Astrocyte (in vitro differentiated cells and primary cell): ENCODE results near the gene SMAD3. TPM values are rescaled to one million over a fixed set of nuclear protein-coding genes. Genes with fewer than 3 reads are reported as not detected.
"Not testable (repeated sequence)": the region's sequence is repeated elsewhere in the genome, so short reads cannot be mapped to it uniquely, and the experiment has no call there.

Source experiments
- DNase-seq: peaks from one replicate; pipeline ENCODE4 v3.0.0-alpha.2; 2010; ENCODE audit warnings: low read depth
- FAIRE-seq: peaks from 2 replicates; lab custom pipeline; 2011; peaks lifted over from hg19 to GRCh38; lab: Jason Lieb, UNC
- H2AFZ ChIP-seq: 2 replicates; pipeline ENCODE4 v1.6.0; 2012; ENCODE audit warnings: low read depth, low read length, inconsistent platforms
- H3K27ac ChIP-seq: 2 replicates; pipeline ENCODE4 v1.5.1; 2011; ENCODE audit warnings: low read depth, low read length, inconsistent platforms
- H3K27me3 ChIP-seq: 2 replicates; pipeline ENCODE4 v1.6.0; 2011; ENCODE audit warnings: low read length, inconsistent platforms; ENCODE audit not compliant: insufficient read depth
- H3K36me3 ChIP-seq: 2 replicates; pipeline ENCODE4 v1.5.1; 2011; ENCODE audit warnings: low read length, inconsistent platforms; ENCODE audit not compliant: insufficient read depth
- H3K4me1 ChIP-seq: 2 replicates; pipeline ENCODE4 v1.5.1; 2011; ENCODE audit warnings: low read length, inconsistent platforms; ENCODE audit not compliant: insufficient read depth
- H3K4me2 ChIP-seq: 2 replicates; pipeline ENCODE4 v1.6.0; 2012; ENCODE audit warnings: low read length, inconsistent platforms
- H3K4me3 ChIP-seq: 2 replicates; pipeline ENCODE4 v1.5.1; 2011; ENCODE audit warnings: low read depth, mild to moderate bottlenecking, low read length, inconsistent platforms; ENCODE audit not compliant: insufficient read depth
- H3K79me2 ChIP-seq: 2 replicates; pipeline ENCODE4 v1.6.0; 2012; ENCODE audit warnings: mild to moderate bottlenecking, low read length, inconsistent platforms; ENCODE audit not compliant: insufficient read depth
- H3K9ac ChIP-seq: 2 replicates; pipeline ENCODE4 v1.6.0; 2012; ENCODE audit warnings: mild to moderate bottlenecking, low read length, inconsistent platforms
- H3K9me3 ChIP-seq: 2 replicates; pipeline ENCODE4 v1.5.1; 2012; ENCODE audit warnings: low read depth, mild to moderate bottlenecking, low read length, inconsistent platforms; ENCODE audit not compliant: insufficient read depth
- H4K20me1 ChIP-seq: 2 replicates; pipeline ENCODE4 v1.6.0; 2012; ENCODE audit warnings: low read length, inconsistent platforms; ENCODE audit not compliant: insufficient read depth
- H3K27ac Mint-ChIP-seq: one replicate; pipeline ENCODE4 v1.8.0; 2021; ENCODE audit warnings: mild to moderate bottlenecking, mixed read lengths; ENCODE audit not compliant: unreplicated experiment
- H3K27me3 Mint-ChIP-seq: one replicate; pipeline ENCODE4 v1.8.0; 2021; ENCODE audit warnings: low read depth, mixed read lengths; ENCODE audit not compliant: unreplicated experiment
- H3K36me3 Mint-ChIP-seq: one replicate; pipeline ENCODE4 v1.8.0; 2021; ENCODE audit warnings: low read depth, mixed read lengths; ENCODE audit not compliant: unreplicated experiment
- H3K4me1 Mint-ChIP-seq: one replicate; pipeline ENCODE4 v1.8.0; 2021; ENCODE audit warnings: low read depth, mixed read lengths; ENCODE audit not compliant: unreplicated experiment
- H3K4me3 Mint-ChIP-seq: one replicate; pipeline ENCODE4 v1.8.0; 2021; ENCODE audit warnings: mild to moderate bottlenecking, moderate library complexity, mixed read lengths; ENCODE audit not compliant: unreplicated experiment
- H3K9me3 Mint-ChIP-seq: one replicate; pipeline ENCODE4 v1.8.0; 2021; ENCODE audit warnings: mild to moderate bottlenecking, mixed read lengths; ENCODE audit not compliant: unreplicated experiment
- CTCF ChIP-seq: IDR thresholded peaks from 2 replicates; pipeline ENCODE4 v1.5.1; 2011; ENCODE audit warnings: low read depth, mild to moderate bottlenecking, inconsistent platforms, low read length, moderate library complexity; ENCODE audit not compliant: insufficient read depth
- EZH2 ChIP-seq: IDR thresholded peaks from 2 replicates; pipeline ENCODE4 v1.6.1; 2012; ENCODE audit warnings: mild to moderate bottlenecking, low read length, inconsistent platforms; ENCODE audit not compliant: insufficient read depth
- total RNA-seq: library from RNA; stranded (reverse); gene quantifications from 2 replicates; pipeline ENCODE4 v1.2.1, GENCODE V29; 2021

The SMAD3 gene
- total RNA-seq, 1 donor from 2014 or later = 78.0 TPM

GRCh38 chr15:67025719-67026609 is 39.4 kb upstream of the SMAD3 start:
- H4K20me1 ChIP-seq = no peaks in the 10 kb centered on the region
- Mint-ChIP-seq H3K27me3 (no peaks in the 10 kb centered on the region), H3K4me3 (no peak overlapping the region), H3K27ac (peak overlapping the region; percentile 75), H3K4me1 (peaks cover 41% of the 10 kb centered on the region), H3K36me3 (no peaks in the 10 kb centered on the region), H3K9me3 (peaks cover 2% of the 10 kb centered on the region)
- H3K4me3 ChIP-seq = no peak overlapping the region
- peaks cover 32% of the 10 kb centered on the region for H3K4me1 ChIP-seq
- FAIRE-seq = no peak
- peak overlapping the region; percentile 61 for H3K27ac ChIP-seq
- H2AFZ ChIP-seq = peak overlapping the region; percentile 76
- no peak for TF ChIP-seq CTCF
- TF ChIP-seq EZH2 = no peak
- no peaks in the 10 kb centered on the region for H3K27me3 ChIP-seq
- peak overlapping the region; percentile 61 for H3K4me2 ChIP-seq
- no peaks in the 10 kb centered on the region for H3K36me3 ChIP-seq
- DNase-seq = peak; percentile 49
- no peaks in the 10 kb centered on the region for H3K9me3 ChIP-seq
- H3K9ac ChIP-seq = peak overlapping the region; percentile 54
- no peaks in the 10 kb centered on the region for H3K79me2 ChIP-seq

GRCh38 chr15:67026610-67026967 is 38.8 kb upstream of the SMAD3 start:
- H2AFZ ChIP-seq = no peak overlapping the region
- no peak overlapping the region for H3K4me3 ChIP-seq
- H3K27ac ChIP-seq = no peak overlapping the region
- H3K9me3 ChIP-seq = no peaks in the 10 kb centered on the region
- H3K36me3 ChIP-seq = no peaks in the 10 kb centered on the region
- peaks cover 2% of the 10 kb centered on the region for H3K9me3 Mint-ChIP-seq
- H3K4me3 Mint-ChIP-seq = no peak overlapping the region
- FAIRE-seq = no peak
- peaks cover 41% of the 10 kb centered on the region for H3K4me1 Mint-ChIP-seq
- H3K27ac Mint-ChIP-seq = peak overlapping the region; percentile 13
- H3K79me2 ChIP-seq = no peaks in the 10 kb centered on the region
- H3K4me1 ChIP-seq = peaks cover 32% of the 10 kb centered on the region
- no peaks in the 10 kb centered on the region for H3K27me3 ChIP-seq
- H3K9ac ChIP-seq = no peak overlapping the region
- no peak overlapping the region for H3K4me2 ChIP-seq
- H4K20me1 ChIP-seq = no peaks in the 10 kb centered on the region
- no peaks in the 10 kb centered on the region for H3K27me3 Mint-ChIP-seq
- TF ChIP-seq CTCF (no peak), EZH2 (no peak)
- no peaks in the 10 kb centered on the region for H3K36me3 Mint-ChIP-seq
- DNase-seq = no peak

- H2AFZ ChIP-seq, H3K9me3 Mint-ChIP-seq, H3K4me2 ChIP-seq, H3K27me3 Mint-ChIP-seq, H3K27ac ChIP-seq, H3K4me3 ChIP-seq, H3K36me3 Mint-ChIP-seq, H3K36me3 ChIP-seq, H3K9me3 ChIP-seq, H3K9ac ChIP-seq, H4K20me1 ChIP-seq, H3K4me3 Mint-ChIP-seq, H3K27me3 ChIP-seq, H3K79me2 ChIP-seq, FAIRE-seq, H3K27ac Mint-ChIP-seq, DNase-seq: not testable (repeated sequence)
- H3K4me1 ChIP-seq = peaks cover 35% of the 10 kb centered on the region
- H3K4me1 Mint-ChIP-seq = peaks cover 41% of the 10 kb centered on the region
Measured at GRCh38 chr15:67028440-67028839, 37.0 kb upstream of the SMAD3 start.
